GM18508 (cell line): ENCODE results near the gene NPM3.
"Not testable (repeated sequence)": the region's sequence is repeated elsewhere in the genome, so short reads cannot be mapped to it uniquely, and the experiment has no call there.

Experiments
- ATAC-seq: cut with Tn5 transposase; IDR thresholded peaks from one replicate; pipeline ENCODE4 v1.9.1; 2021; ENCODE audit warnings: moderate number of reproducible peaks; ENCODE audit not compliant: insufficient read depth, unreplicated experiment

NPM3 gene

DNA sequence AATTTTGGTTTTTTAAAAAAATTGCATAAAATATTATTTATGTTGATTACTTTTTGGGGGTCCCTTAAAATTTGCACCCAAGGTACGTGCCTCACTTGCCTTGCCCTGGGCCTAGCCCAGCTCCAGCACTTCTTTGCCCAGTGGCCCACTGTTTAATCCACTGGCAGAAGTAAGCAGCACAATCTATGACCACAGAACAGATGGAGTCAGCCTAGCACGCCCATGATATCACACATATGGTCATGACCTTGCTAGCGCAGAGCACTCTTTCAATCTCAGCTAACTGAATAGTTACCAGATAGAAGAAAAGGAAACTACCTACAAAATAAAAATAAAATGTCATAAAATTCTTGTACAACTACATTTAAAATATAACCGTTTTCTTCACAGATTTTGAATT, 29.4 kb upstream of the NPM3 start:
- no peak for ATAC-seq

DNA sequence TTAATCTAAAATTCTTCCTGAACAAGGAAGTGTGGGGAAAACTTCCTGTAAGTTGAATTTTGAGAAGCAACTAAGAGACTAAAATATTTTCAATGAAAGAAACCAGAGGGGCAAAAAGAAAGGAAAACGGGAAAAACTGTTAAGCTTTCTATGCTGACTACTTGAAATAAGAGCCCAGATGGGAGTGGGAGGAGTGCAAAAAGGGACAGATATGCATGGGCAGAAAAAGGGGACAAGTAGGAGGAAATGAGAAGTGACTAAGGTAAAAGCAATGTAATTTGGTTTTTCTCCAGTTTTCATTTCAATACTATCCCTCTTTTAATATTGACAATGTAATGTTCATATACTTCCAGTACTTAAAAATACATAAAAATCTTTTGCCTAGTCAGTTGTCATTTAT, 23.9 kb upstream of the NPM3 start:
- no peak for ATAC-seq

DNA sequence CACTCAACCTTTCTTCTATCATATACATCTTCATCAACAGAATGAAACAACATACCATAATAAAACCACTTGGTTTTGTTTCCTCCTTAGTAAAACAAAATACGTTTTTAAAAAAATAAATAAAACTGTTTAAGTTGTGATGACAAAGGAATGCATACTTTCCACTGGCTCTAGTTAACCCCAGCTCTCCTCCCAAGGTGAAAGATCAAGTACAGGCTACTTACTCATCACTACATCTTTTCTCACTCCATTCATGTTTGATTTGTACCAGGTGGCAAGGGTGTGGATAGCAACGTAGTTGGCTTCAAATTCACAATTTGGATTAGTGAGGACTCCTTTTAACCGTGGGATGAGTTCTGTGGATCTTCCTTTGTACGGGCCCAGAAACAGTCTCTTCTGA, 20.3 kb upstream of the NPM3 start:
- ATAC-seq = no peak

DNA sequence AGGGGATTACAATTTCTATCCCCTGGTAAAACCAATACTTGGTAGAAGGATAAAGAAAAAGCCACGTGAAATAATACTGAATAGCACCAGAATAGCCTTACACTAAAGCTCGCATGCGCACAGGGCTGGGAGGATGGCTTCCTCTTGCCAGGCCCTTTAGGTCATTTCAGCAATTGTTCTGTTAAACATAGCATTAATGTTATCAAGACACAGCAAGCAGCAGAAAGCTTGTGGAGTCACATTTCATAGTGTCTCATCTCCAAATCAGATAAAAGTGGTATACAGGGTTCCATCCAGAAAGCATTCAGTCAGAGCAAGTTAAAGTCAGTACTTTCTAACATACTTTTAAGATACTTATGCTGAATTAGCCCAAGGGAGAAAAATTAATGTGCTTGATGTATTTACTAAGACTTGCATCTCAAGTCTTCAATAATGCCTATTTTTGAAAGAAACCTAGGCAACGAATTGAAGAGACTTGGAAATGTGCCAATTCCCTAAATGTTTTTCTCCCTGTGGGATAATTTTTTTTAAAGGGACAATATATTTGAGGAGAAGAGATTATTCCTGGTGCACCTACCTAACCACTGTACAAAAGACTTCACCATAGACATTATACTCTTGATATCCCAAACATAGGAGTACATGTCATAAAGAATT, 14.3 kb upstream of the NPM3 start:
- ATAC-seq = no peak

DNA sequence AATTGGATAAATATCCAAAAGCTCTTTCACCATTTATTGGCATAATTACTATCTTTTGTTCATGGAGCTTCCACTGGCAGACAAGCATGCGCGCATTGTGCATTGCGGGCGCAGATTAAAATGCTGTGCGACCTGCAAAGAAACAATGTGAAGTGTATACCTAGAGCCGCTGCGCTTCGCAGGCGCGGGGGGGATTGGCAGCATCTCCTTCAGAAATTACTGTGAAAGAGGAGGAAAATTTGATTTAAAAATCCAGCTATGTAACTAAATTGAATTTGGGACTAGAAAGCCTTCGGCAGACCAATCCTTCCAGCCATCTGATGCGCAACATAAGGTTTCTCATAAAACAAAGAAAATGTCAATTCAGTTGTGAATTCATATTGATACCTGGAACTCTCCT, 10.3 kb upstream of the NPM3 start:
- no peak for ATAC-seq

DNA sequence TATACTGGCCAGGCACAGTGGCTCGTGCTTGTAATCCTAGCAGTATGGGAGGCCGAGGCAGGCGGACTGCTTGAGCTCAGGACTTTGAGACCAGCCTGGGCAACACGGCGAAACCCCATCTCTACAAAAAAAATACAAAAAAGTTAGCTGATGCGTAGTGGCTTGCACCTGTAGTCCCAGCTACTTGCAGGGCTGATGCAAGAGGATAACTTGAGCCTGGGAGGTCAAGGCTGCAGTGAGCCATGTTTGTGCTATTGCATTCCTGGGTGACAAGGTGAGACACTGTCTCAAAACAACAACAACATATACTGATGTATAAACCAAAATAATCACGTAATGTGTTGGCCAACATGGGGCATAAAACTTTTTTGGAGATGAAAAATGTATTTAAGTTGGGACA, 6.4 kb upstream of the NPM3 start:
- no peak for ATAC-seq

DNA sequence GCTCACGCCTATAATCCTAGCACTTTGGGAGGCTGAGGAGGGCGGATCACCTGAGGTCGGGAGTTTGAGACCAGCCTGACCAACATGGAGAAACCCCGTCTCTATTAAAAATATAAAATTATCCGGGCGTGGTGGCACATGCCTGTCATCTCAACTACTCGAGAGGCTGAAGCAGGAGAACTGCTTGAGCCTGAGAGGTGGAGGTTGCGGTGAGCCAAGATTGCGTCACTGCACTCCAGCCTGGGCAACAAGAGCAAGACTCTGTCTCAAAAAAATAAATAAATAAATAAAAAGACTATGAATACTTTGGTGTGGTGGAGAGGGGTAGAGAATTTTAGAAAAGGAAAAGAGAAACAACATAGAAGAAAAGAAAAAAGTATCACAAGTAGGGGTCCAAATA, 6.0 kb upstream of the NPM3 start:
- ATAC-seq = not testable (repeated sequence)

DNA sequence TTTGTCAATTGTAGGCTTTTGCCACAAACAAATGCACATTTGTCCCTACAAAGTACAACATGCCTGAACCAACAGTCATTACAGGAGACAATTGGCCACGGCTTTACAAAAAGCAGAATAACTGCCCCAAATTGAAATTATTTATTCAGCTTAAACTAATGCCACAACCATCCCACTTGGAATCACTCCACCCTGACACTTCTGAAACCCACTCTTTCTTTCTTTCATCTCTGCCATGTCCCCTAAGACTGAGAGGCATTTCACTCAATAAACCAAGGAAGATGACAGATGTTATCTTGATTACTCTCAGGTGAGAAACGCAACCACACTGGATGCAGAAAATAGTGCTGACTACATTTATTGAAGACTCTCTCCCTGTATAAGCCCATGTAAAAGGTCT, 2.6 kb upstream of the NPM3 start:
- ATAC-seq = no peak

DNA sequence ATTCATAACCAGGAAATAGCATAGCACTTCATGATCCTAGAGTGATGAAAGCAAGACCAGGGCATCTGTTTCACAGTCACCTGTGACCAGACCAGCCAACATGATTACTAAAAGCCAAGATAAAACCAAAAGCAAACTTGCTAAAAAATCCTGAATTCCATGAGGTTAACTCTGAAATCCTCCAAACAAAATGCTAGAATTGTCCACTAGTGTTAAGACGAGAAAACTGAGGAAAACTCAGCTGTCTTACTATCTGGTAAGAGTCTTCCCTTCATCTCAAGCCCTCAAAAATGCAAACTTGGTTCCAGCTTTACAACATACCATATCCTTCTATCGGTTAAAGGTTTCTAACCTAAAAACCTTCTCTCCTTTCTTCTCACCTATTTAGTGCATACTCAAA, 1.3 kb upstream of the NPM3 start:
- ATAC-seq = no peak

DNA sequence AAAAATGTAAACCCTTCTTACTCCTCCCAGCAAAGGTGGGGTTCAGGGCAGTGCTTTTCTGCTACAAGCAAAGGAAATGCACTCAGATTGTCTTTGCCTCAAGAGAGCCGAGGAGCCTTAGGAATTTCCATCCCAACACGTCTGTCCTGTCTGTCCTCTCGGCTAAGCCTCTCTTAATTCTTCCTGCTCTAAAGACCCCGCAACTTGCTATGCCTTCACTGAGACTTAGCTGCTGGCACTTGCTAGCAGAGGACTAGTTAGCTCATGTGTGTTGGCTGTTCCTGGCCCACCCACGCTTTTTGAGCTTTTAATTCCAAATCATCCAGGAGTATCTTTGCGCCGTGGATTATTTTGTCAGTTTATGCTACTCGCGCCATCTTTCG, 481 bp upstream of the NPM3 start:
- no peak for ATAC-seq

DNA sequence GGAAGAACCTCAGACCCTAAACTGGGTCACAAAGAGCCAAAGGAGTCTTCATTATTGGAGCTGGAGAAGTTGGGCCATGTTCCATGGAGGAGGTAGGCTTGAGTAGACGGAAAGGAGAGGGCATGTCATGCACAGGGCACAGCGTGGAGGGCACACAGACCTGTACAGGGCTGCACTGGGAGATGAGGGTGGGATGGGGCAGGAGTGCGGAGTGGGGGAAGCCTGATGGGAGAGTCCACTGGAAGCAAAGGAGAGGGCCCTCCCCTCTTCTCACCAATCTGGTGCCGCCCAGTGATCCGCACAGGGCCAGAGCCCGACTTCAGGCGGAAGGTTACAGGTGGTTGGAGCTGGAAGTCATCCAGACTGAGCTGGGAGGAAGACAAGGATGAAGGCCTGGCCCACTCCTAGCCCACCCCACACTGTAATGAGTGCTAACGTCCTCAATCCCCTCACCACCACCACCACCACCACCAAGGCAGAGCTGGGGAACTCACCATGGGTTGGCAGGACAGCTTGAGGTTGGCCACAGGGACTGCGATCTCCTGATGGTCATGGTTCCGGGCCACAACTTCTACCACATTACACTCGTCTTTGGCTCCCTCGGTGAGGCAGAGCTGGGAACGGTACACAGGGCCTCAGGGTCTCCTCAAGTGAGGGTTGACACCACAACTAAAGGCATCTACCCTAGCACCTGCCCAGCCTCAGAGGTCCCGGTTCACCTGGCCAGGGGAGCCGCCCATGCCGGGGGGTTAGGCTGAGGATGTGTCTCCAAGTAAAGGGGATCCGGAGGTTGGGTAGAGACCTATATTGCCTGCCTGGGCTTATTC, 1.0 kb downstream of the NPM3 start:
- no peak for ATAC-seq

DNA sequence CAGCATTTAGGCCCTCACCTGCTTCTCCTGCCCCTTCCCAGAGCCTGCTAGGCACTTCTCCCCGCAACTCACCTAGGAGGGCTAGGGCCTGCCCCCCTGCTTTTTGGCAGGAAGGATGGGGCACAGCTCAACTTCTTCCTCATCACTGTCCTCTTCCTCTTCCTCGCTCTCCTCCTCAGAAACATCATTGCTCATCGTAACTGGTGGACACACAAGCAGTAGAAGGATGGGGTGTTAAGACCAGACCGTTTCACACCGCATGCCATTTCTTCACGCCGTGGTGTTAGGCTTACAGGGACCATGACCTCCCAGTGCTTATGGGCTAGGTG, 1.6 kb downstream of the NPM3 start:
- ATAC-seq = no peak

DNA sequence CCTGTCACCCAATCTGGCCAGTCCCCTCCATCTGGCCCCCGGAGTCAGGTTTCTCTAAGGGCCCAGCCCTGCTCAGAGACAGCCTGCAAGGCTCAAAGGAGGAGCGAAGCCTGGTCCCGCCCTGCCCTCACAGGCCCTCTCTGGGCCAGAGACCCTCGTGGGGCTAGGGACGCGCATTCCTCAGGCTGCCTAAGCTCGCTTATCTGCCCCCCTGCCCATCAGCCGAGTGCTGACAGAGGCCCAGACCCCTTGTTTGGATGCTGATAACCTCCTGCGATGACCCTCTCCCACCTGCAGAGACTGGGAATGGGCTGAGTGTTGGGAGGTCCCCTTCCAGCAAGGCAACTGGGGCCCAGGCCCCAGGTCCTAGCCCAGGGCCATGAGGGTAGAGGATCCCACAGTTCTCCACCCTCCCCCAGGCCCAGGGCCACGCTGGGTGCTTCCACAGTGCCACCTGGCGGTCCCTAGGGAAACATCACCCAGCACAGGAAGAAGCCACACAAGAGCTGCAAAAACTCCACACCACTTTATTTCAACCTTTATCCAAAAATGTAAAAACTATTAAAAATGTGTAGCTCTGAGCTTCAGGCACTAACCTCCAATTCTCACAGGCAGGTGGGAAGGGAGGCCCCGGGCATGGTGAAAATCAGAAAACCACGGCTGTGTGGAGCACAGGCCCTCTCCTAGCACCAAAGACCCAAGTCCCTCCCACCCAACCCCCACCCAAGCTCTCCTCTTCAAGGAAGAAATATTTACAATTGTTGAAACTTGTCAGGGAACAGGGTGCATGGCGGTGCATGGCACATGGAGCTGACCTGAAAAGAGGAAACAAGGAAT, 2.2 kb downstream of the NPM3 start:
- no peak for ATAC-seq

DNA sequence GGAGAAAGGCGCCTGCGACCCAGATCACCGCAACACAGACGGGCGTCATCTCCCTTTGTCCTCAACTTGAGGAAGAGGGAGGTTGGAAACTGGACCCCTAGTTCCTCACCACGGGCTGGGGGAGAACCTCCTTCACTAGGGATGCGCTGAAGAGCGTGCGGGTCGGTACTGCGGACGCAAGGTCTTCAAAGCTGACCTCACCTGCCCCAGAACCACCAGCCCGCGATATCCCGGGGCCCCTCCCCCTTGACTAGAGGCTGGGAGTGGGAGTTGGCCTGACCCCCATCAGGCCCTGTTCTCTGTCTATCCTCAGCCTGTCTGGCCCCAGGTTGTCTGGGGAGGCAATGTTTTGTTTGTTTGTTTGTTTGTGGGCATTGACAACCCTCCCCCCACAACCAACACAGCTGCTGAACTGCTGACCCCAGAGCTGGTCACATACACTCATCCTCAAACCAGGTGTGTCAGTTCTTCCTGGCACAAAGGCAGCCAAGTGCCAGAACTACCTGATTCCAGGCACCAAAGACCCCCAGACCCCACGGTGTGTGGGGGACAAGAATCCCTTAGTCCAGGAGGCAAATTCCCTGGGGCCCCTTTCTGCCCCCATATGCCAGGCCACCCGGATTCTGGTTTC, 2.9 kb downstream of the NPM3 start:
- no peak for ATAC-seq

DNA sequence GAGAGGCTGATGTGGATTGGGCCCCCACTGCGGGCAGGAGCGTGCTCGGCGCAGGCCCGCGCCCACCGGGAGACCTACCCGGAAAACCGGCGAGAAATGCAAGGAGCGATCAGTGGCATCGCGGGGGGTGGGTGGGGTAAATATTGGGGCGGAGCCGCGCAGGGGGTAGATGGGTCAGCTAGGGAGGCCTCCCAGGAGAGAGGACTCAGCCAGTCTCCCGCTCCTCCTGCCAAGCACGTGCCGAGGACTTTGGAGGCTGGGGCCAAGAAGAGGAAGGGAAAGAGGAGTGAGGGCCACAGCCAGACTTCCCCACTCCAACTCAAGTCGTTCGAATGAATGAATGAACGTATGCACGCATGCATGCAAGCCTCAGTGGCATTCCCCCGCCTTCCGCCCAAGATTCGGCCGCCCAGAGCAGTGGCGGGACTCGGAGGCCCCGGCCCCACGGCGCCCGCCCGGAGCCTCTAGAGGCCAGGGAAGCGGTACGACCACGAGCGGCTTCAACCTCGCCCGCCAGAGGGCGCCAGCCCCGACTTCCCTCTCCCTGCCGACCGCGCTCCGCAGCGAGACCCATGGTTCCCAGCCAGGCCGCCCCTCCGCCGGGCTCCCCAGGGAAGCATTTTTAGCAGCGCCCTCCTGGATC, 3.6 kb downstream of the NPM3 start:
- no peak for ATAC-seq

DNA sequence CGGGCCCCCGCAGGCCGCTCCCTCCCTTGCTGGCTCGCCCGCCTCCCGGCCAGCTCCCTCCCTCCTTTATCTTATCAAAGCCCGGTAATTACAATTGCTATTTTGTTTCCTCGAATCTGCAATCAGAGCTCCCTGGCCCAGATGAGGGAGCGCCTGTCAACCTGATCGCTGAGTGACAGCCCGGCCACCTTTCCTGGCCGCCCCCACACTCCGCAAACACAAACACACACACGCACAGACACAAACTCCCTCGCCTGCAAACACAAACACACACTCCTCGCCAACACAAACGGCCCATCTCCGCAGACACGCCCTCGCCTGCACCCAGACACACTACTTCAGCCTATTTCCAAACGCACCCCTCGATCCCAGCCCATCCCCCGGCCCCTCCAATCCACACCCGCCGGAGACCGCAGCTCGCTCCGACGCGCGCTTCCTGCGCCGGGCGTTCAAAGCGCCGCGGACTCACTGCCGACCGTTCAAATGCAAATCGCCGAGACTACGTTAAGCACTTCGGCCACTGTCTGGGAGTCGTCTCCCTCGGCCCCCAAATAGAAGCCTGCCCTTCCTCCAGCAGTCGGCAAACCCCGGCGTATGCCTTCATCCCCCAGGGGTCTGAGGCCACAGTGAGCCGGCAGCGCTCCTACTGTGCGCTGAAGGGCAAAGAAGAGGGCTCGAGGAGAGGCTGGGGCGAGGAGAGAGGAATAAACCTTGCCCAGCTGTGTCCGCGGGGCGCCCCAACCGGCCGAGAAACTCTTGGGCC, 4.3 kb downstream of the NPM3 start:
- no peak for ATAC-seq

DNA sequence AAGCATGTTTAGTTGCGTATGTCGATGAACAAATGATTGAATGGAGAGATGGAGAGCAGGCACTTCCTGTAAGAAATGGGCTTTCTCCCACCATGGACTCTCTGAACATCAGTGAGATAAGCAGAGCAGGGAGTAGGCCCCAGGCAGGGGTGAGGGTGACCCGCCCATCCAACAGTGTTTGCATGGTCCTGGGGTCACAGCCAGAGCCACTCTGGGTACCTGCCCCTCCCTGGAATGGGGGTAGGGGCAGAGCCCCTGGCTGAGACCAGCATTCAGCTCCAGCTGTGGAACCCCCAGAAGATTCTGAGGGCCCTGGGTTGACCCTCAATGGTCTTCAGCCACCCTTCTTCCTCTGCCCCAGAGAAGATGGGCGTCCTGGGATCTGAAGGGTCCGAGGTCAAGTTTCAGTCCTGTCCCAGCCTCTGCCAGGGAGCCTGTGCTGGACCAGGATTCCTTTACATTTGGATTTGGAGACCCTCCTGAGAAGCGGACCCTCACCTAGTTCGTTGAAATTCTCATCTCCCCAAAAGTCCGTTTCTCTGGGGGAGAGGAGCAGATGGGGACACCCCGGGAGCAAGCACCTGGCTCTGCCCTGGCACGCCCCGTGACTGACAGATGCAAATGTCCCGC, 5.0 kb downstream of the NPM3 start:
- ATAC-seq = no peak

DNA sequence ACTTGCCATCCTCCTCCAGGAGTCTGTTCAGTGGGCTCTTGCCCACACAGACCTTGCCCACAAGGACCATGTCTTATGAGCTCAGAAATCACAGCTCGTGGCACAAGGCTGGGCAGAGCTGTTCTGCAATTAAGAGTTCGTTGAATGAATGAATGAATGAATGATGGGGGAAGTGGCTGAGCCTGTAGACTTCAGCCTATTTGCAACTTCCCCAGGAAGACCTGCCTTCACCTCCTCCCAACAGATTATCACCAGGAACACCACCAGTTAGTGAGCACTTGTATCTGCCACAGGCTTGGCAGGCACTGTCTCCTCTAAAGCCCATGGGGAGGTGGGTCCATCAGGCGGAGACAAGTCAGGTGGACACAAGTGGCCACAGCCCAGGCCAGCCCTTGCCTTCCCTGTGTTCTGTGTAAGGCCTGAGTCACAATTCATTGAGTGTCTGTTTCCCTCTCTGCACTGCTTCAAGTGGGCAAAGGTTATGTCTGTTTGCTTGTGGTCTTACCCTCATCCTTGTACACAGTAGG, 5.6 kb downstream of the NPM3 start:
- no peak for ATAC-seq

DNA sequence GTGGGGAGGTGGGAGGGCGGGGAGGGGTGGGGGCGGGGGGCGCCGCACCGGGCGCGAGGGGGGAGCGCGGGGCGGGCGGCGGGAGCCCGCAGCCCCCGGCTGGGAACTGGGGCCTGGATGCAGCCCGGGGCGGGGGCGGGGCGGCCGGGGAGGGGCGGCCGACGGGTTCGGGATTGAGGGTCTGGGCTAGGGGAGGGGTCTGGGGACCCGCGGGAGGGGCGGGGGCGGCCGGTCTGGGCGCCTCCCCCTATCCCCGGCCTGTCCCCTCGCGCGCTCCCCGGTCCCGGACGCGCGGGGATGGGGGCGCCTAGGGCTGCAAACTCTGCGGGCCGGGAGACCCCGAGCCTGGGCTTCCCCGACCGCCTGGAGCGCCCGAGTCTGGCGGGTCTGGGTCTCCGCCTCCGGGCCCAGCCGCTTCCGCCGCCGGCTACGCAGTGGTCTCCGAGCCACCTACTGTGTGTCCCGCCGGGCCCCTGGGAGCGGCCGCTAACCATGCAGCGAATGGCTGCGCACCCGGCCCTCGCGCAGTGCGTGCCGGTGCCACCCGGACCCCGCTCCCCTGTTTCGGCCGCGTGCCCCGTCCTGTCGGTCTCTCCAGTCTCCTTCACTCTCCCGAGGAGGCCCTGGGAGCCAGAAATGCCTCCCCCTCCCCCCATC, 7.0 kb downstream of the NPM3 start:
- no peak for ATAC-seq
